ENCODE data around the gene HAUS7. TPM values are rescaled to one million over a fixed set of nuclear protein-coding genes. Genes with fewer than 3 reads are reported as not detected.
A peak's percentile ranks its signal among the peaks of the same experiment; 100 is the strongest.

Gene HAUS7
- total and polyA plus RNA-seq, 2 of the 8 experiments (the other 6 are each of a cell fraction or from before 2014, with no cell fraction given), result 45.4 to 54.0 TPM

- TF ChIP-seq CHD7 (IDR thresholded peaks at IDR 0.05; ENCODE audit: insufficient replicate concordance, low read length) (no peak), HDAC6 (IDR thresholded peaks at IDR 0.05; ENCODE audit: low read depth, low read length) (no peak), TEAD4 (IDR thresholded peaks at IDR 0.05; ENCODE audit: low read depth, low read length) (no peak), CTCF (IDR thresholded peaks at IDR 0.05; ENCODE audit: control extremely low read depth in 1 of 3, insufficient read depth in 1 of 3, low read depth in 1 of 3, low read length in 3 of 3) (peak in 2 of 3 experiments; percentile 97 to 100; a peak in 3 of 4 replicates), RAD21 (IDR thresholded peaks at IDR 0.05 in 1 of 2, conservative IDR thresholded peaks at IDR 0.05 in 1 of 2; ENCODE audit: low read depth in 2 of 2, low read length in 2 of 2) (peak; percentile 56 to 70)
Measured at GRCh38 chrX:153400146-153401132, 69.9 kb downstream of the HAUS7 start (continued).
